Measurements from ENCODE around the gene ACACA.

ACACA gene

DNA sequence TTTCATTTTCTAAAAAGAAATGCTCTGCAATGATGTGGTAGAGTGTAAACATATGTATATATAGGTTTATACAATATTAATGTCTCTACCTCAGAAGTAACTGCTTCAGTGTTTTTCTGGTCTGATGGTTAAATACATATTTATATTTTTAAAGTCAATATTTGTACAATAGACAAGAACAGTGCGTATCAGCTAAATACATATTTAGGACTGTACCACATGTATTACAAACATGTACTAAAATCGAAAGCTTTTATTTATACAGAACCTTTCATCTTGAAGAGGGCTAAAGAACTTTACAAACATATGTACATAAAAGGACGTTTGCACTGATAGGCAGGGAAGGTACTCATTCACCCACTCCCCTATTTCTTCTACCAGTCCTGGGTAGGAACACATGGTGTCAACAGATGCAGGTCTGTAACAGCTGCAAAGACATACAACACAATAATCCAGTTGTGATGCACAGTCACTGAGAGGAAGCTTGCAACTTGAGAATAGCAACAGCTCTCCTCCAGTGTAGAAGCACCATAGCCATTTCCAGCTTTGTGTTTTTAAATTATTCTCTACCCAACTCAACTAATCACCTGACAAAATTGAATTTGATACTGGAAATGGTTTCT lies 237.8 kb downstream of the ACACA start:
- ChIA-PET CTCF (interaction anchor here (0.7 to 2.5 kb wide), 4 partner anchors 10 to 72 kb away, joined by 3 to 9 read pairs (median 6); no protein-coding TSS in a partner anchor), POLR2A (no interaction called here)
- Histone ChIP-seq H3K4me3 (ENCODE audit: low read depth, low read length) (no peak overlapping the region), H3K36me3 (ENCODE audit: control insufficient read depth in 2 of 2, insufficient read depth in 1 of 2, low read length in 2 of 2) (peaks cover 0 to 7% of the 10 kb centered on the region in 2 experiments; a peak in 2 of 3 replicates), H3K4me1 (ENCODE audit: control insufficient read depth, insufficient read depth, low read length) (peaks cover 5% of the 10 kb centered on the region; the same call in 1 of the 2 replicates), H3K27ac (ENCODE audit: extremely low read depth, low read depth, low read length) (no peak overlapping the region), H3K9me3 (ENCODE audit: control insufficient read depth, insufficient read depth, low read depth, low read length) (no peaks in the 10 kb centered on the region)
- TF ChIP-seq ZNF621 (tag by site-specific recombination; IDR thresholded peaks at IDR 0.05) (no peak), ZNF585B (tag by site-specific recombination; IDR thresholded peaks at IDR 0.05) (no peak), ZBTB20 (tag by site-specific recombination; IDR thresholded peaks at IDR 0.05) (no peak), ZNF791 (tag by site-specific recombination; IDR thresholded peaks at IDR 0.05) (no peak), ZNF211 (tag by site-specific recombination; IDR thresholded peaks at IDR 0.05; ENCODE audit: low read depth) (no peak), ZNF239 (tag by site-specific recombination; IDR thresholded peaks at IDR 0.05) (no peak), ZNF639 (tag by site-specific recombination; IDR thresholded peaks at IDR 0.05) (no peak), ZNF560 (tag by site-specific recombination; IDR thresholded peaks at IDR 0.05; ENCODE audit: borderline replicate concordance) (no peak), ZNF830 (tag by site-specific recombination; IDR thresholded peaks at IDR 0.05; ENCODE audit: low read depth) (no peak), TCF7L2 (IDR thresholded peaks at IDR 0.05; ENCODE audit: borderline replicate concordance, low read depth, low read length) (no peak), ZNF112 (tag by site-specific recombination; IDR thresholded peaks at IDR 0.05) (no peak), ZFHX2 (tag by site-specific recombination; conservative IDR thresholded peaks at IDR 0.05) (no peak), ZSCAN30 (tag by site-specific recombination; IDR thresholded peaks at IDR 0.05) (no peak), KLF17 (tag by site-specific recombination; IDR thresholded peaks at IDR 0.05) (no peak)
- TF ChIP-seq, protein P1, sequence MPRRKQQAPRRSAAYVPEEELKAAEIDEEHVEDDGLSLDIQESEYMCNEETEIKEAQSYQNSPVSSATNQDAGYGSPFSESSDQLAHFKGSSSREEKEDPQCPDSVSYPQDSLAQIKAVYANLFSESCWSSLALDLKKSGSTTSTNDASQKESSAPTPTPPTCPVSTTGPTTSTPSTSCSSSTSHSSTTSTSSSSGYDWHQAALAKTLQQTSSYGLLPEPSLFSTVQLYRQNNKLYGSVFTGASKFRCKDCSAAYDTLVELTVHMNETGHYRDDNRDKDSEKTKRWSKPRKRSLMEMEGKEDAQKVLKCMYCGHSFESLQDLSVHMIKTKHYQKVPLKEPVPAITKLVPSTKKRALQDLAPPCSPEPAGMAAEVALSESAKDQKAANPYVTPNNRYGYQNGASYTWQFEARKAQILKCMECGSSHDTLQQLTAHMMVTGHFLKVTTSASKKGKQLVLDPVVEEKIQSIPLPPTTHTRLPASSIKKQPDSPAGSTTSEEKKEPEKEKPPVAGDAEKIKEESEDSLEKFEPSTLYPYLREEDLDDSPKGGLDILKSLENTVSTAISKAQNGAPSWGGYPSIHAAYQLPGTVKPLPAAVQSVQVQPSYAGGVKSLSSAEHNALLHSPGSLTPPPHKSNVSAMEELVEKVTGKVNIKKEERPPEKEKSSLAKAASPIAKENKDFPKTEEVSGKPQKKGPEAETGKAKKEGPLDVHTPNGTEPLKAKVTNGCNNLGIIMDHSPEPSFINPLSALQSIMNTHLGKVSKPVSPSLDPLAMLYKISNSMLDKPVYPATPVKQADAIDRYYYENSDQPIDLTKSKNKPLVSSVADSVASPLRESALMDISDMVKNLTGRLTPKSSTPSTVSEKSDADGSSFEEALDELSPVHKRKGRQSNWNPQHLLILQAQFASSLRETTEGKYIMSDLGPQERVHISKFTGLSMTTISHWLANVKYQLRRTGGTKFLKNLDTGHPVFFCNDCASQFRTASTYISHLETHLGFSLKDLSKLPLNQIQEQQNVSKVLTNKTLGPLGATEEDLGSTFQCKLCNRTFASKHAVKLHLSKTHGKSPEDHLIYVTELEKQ (tag by site-specific recombination; IDR thresholded peaks at IDR 0.05; ENCODE audit: borderline replicate concordance): no peak
- TF ChIP-seq, protein P2, sequence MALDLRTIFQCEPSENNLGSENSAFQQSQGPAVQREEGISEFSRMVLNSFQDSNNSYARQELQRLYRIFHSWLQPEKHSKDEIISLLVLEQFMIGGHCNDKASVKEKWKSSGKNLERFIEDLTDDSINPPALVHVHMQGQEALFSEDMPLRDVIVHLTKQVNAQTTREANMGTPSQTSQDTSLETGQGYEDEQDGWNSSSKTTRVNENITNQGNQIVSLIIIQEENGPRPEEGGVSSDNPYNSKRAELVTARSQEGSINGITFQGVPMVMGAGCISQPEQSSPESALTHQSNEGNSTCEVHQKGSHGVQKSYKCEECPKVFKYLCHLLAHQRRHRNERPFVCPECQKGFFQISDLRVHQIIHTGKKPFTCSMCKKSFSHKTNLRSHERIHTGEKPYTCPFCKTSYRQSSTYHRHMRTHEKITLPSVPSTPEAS (tag by site-specific recombination; IDR thresholded peaks at IDR 0.05): no peak

DNA sequence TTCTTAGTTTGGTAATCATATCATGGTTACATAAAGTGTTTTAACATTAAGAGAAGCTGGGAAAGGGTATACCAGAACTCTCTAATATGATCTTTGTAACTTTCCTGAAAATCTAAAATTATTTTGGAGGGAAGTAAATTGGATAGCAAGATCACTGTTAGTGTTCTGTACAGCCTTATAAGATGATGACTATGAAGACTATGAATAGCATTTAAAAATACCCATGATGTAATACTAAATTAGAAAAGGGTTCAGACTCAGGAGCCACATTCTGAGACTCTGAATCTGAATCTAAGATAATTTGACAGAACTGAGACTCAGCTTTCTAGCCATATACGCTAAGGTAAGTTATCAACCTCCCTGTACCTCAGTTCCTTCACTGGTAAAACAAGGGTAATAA lies 238.9 kb downstream of the ACACA start:
- Histone ChIP-seq H3K4me1 (ENCODE audit: control insufficient read depth, insufficient read depth, low read length) (peaks cover 5% of the 10 kb centered on the region; the same call in 1 of the 2 replicates), H3K27ac (ENCODE audit: extremely low read depth, low read depth, low read length) (no peak overlapping the region), H3K9me3 (ENCODE audit: control insufficient read depth, insufficient read depth, low read depth, low read length) (no peaks in the 10 kb centered on the region), H3K36me3 (ENCODE audit: control insufficient read depth in 2 of 2, insufficient read depth in 1 of 2, low read length in 2 of 2) (peaks cover 2 to 4% of the 10 kb centered on the region in 2 experiments), H3K4me3 (ENCODE audit: low read depth, low read length) (no peak overlapping the region)
- POLR2A ChIA-PET: no interaction called here
- CTCF ChIA-PET: interaction anchor here (0.7 to 2.5 kb wide), 3 partner anchors 9 to 254 kb away, joined by 6 to 9 read pairs (median 7); no protein-coding TSS in a partner anchor
- TF ChIP-seq ZNF157 (tag by site-specific recombination; IDR thresholded peaks at IDR 0.05) (no peak), ZNF791 (tag by site-specific recombination; IDR thresholded peaks at IDR 0.05) (no peak), ZNF132 (tag by site-specific recombination; IDR thresholded peaks at IDR 0.05; ENCODE audit: borderline replicate concordance) (no peak), ZNF426 (tag by site-specific recombination; IDR thresholded peaks at IDR 0.05) (no peak), PRDM6 (tag by site-specific recombination; IDR thresholded peaks at IDR 0.05) (no peak), ZNF394 (tag by site-specific recombination; IDR thresholded peaks at IDR 0.05; ENCODE audit: borderline replicate concordance) (no peak), ZBTB1 (tag by site-specific recombination; IDR thresholded peaks at IDR 0.05) (no peak), ZNF837 (tag by site-specific recombination; IDR thresholded peaks at IDR 0.05) (no peak)
- TF ChIP-seq, protein P3, sequence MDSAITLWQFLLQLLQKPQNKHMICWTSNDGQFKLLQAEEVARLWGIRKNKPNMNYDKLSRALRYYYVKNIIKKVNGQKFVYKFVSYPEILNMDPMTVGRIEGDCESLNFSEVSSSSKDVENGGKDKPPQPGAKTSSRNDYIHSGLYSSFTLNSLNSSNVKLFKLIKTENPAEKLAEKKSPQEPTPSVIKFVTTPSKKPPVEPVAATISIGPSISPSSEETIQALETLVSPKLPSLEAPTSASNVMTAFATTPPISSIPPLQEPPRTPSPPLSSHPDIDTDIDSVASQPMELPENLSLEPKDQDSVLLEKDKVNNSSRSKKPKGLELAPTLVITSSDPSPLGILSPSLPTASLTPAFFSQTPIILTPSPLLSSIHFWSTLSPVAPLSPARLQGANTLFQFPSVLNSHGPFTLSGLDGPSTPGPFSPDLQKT (IDR thresholded peaks at IDR 0.05; ENCODE audit: borderline replicate concordance, low read depth, low read length): no peak

Measured in HEK293 (cell line).